ENCODE measurements around the gene ZDHHC14. TPM values are rescaled to one million over a fixed set of nuclear protein-coding genes. Genes with fewer than 3 reads are reported as not detected.

ZDHHC14 gene
- total and polyA plus RNA-seq, 2 of the 8 experiments (the other 6 are each of a cell fraction or from before 2014, with no cell fraction given): 2.9 to 5.3 TPM

- TF ChIP-seq CHD7 (IDR thresholded peaks at IDR 0.05; ENCODE audit: insufficient replicate concordance, low read length) (no peak), SIRT6 (IDR thresholded peaks at IDR 0.05; ENCODE audit: low read length) (no peak), TCF12 (IDR thresholded peaks at IDR 0.05; ENCODE audit: low read depth, low read length) (no peak), GABPA (IDR thresholded peaks at IDR 0.05; ENCODE audit: borderline replicate concordance, insufficient read depth, low read length) (no peak), SIX5 (IDR thresholded peaks at IDR 0.05; ENCODE audit: low read depth, low read length) (no peak), RAD21 (IDR thresholded peaks at IDR 0.05 in 1 of 2, conservative IDR thresholded peaks at IDR 0.05 in 1 of 2; ENCODE audit: low read depth in 2 of 2, low read length in 2 of 2) (no peak), KDM1A (IDR thresholded peaks at IDR 0.05; ENCODE audit: borderline replicate concordance, low read length) (no peak), JUN (IDR thresholded peaks at IDR 0.05; ENCODE audit: low read depth, low read length) (no peak), SIN3A (conservative IDR thresholded peaks at IDR 0.05 in 1 of 2, IDR thresholded peaks at IDR 0.05 in 1 of 2; ENCODE audit: low read depth in 1 of 2, low read length in 2 of 2) (no peak), MAX (IDR thresholded peaks at IDR 0.05) (no peak)
These were observed 265.0 kb downstream of the ZDHHC14 start (continued) for GRCh38 chr6:157646012-157646411.
